Activated CD4-positive, alpha-beta memory T cell treated with anti-CD3 and anti-CD28 coated beads, Interleukin-2, amount 10 ng/mL, durations not matched to agents 7 days and 5 days (primary cell): Measurements from ENCODE around the gene SLC46A2. TPM values are rescaled to one million over a fixed set of nuclear protein-coding genes. Genes with fewer than 3 reads are reported as not detected.

Experiments
- CTCF ChIA-PET: fragments of 350-600 bp; sonication (Branson Sonifier 250); formaldehyde crosslinking; loops from one replicate; lab custom pipeline; 2021; ENCODE audit warnings: antibody characterized with exemption, inconsistent platforms; lab: Charles Lee
- POLR2A ChIA-PET: fragments of 350-600 bp; sonication (Branson Sonifier 250); formaldehyde crosslinking; loops from one replicate; lab custom pipeline; 2021; ENCODE audit warnings: antibody characterized with exemption; lab: Charles Lee
- DNase-seq: peaks from one replicate; pipeline ENCODE4 v3.0.0-alpha.2; 2020
- H3K27ac Mint-ChIP-seq: one replicate; pipeline ENCODE4 v1.8.0; 2021; ENCODE audit warnings: mild to moderate bottlenecking, mixed read lengths
- H3K27me3 Mint-ChIP-seq: one replicate; pipeline ENCODE4 v1.8.0; 2021; ENCODE audit warnings: mixed read lengths
- H3K36me3 Mint-ChIP-seq: one replicate; pipeline ENCODE4 v1.8.0; 2021; ENCODE audit warnings: low read depth, mixed read lengths
- H3K4me1 Mint-ChIP-seq: one replicate; pipeline ENCODE4 v1.8.0; 2021; ENCODE audit warnings: mixed read lengths
- H3K4me3 Mint-ChIP-seq: one replicate; pipeline ENCODE4 v1.8.0; 2021; ENCODE audit warnings: mild to moderate bottlenecking, mixed read lengths
- H3K9me3 Mint-ChIP-seq: one replicate; pipeline ENCODE4 v1.8.0; 2021; ENCODE audit warnings: mixed read lengths
- total RNA-seq, 2 experiments: library from RNA; stranded (reverse); gene quantifications; one replicate each; pipeline ENCODE4 v1.2.3, GENCODE V29; 2021

The SLC46A2 gene
- total RNA-seq, 2 experiments from 2014 or later, result not detected

DNA sequence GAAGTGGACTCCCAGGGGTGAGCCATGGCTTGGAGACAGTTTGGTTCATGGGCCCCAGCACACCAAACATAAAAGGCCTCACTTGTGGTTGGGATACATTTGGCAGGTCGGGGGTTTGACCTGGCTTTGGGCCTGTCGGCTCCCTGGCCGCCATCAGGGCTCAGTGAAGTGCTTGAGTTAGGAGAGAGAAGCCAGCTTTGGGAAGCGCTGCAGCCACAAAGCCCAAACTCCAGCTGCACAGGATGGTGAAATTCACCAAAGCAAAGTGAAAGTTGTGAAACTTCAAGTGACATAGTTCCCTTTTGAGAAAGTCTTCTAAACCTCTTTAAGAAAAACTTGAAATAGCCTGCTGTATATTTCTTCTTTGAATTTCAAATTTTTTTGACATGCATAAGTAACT lies 27.5 kb downstream of the SLC46A2 start:
- Mint-ChIP-seq H3K4me1 (peaks cover 15% of the 10 kb centered on the region), H3K36me3 (no peaks in the 10 kb centered on the region), H3K27me3 (no peaks in the 10 kb centered on the region), H3K27ac (no peak overlapping the region), H3K4me3 (no peak overlapping the region), H3K9me3 (no peaks in the 10 kb centered on the region)
- ChIA-PET POLR2A (no interaction called here), CTCF (interaction anchor here (1.6 kb wide), 1 partner anchor 40 kb away, joined by 5 read pairs; no protein-coding TSS in a partner anchor)
- DNase-seq, result no peak

DNA sequence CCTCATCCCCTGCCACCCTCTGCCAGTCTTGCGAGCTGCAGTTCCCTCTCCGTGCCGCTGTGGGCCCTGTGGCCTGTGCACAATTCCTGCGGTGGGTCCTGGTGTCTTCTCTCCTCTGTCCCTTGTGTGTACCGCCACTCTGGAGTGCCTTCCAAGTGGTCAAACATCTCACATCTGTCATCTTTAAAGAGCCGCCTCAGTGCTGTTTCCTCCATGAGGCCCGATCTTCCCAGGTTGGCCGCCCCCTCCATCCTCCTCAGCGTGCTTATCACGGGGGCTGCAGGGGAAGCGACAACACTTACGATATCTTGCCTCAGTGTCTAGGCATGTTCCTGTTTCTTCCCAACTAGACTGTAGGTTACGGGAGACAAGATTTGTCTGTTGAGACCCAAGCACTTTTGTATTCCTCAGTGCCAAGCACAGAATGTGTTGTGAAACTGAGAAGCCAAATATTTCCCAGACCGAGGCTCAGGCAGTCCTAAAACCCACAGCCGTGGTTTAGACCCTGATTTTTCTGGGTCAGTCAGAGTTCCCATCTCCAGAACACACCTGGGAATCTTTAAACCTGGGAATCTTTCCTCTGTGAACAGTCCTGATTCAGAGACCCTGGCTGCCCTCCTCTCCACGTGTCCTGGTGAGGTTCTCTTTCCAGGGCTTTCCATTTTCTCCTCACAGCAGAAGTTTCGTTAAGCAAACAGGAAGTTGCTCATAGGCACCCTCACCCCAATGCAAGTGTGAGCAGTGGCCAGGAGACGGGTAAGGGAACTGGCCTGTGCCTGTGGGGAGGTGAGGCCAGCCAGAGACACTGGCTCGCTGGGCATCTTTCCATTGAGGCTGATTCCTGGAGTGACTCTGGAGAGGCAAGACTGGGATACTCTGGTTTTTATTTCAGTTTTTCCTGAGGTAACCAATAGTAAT lies 28.8 kb downstream of the SLC46A2 start:
- CTCF ChIA-PET, result interaction anchor here (0.7 kb wide), 1 partner anchor 37 kb away, joined by 4 read pairs; no protein-coding TSS in a partner anchor
- no peak overlapping the region for H3K4me3 Mint-ChIP-seq
- H3K4me1 Mint-ChIP-seq, result peaks cover 7% of the 10 kb centered on the region

DNA sequence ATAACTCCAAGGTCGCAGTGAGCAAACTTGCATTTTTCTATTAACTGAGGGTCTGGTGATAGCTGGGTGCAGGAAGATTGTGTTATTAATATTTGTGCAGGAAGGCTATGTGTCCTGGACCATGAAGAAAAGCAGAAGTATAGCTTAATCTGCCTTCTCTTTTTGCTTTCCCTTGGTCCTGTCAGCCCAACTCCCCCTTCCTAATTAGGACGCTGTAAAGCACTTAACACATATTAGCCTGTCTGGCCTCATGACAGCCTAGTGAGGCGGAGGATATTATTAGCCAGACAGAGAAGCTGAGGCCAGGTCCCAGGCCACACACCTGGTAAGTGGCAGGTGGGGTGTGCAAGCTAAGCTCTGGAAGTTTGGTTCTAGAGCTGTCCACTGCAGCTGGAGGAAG lies 29.5 kb downstream of the SLC46A2 start:
- no peak overlapping the region for H3K27ac Mint-ChIP-seq
- H3K4me3 Mint-ChIP-seq, result no peak overlapping the region
- POLR2A ChIA-PET, result no interaction called here

More for the DNA sequence above, 28.8 kb downstream of the SLC46A2 start:
- no peak for DNase-seq
- H3K36me3 Mint-ChIP-seq, result no peaks in the 10 kb centered on the region
- POLR2A ChIA-PET, result no interaction called here
- no peaks in the 10 kb centered on the region for H3K9me3 Mint-ChIP-seq
- no peak overlapping the region for H3K27ac Mint-ChIP-seq
- no peaks in the 10 kb centered on the region for H3K27me3 Mint-ChIP-seq

DNA sequence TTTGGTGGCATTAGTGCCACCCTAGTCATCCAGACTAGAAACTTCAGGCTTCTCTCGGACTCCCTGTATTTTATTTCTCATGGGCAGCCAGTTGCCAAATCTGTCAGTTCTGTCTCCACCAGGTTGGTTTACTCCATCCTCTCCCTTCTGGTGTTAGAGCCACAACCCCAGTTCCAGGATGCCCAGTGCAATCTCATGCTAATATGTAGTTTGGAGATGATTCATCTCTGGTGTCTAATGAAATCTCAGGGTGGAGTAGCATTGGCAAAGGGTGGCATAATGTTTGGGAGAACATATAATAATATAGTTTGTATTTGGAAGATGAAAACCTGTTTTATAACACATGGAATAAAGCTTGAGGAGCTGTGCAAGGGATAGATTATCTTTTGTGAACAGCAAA lies 30.2 kb downstream of the SLC46A2 start:
- no peak for DNase-seq
- ChIA-PET POLR2A (no interaction called here), CTCF (no interaction called here)
- Mint-ChIP-seq H3K27me3 (no peaks in the 10 kb centered on the region), H3K27ac (no peak overlapping the region), H3K4me1 (peaks cover 7% of the 10 kb centered on the region), H3K9me3 (no peaks in the 10 kb centered on the region), H3K36me3 (no peaks in the 10 kb centered on the region), H3K4me3 (no peak overlapping the region)

More for the DNA sequence above, 29.5 kb downstream of the SLC46A2 start:
- Mint-ChIP-seq H3K36me3 (no peaks in the 10 kb centered on the region), H3K4me1 (peaks cover 7% of the 10 kb centered on the region), H3K27me3 (no peaks in the 10 kb centered on the region), H3K9me3 (no peaks in the 10 kb centered on the region)
- CTCF ChIA-PET, result no interaction called here
- no peak for DNase-seq

DNA sequence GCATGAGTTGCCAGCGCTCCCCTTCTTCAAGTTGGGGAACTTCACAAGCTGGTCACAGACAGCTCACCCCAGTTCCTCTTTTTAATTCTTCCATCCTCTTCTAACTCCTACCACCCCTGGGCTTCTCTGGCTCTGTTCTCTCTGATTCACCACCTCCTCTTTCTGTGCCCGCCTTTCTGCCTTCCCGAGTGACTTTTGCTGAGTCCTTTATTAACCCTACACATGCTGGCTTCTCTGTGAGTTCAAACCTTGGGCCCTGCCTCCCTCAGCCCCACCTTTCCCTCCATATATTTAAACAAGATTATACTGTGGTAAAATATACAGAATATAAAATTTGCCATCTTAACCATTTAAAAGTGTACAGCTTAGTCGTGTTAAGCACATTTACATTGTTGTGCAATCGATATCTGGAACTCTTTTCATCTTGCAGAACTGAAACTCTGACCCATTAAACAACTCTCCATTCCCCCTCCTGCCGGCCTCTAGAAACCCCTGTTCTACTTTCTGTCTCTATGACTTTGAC lies 32.0 kb downstream of the SLC46A2 start:
- Mint-ChIP-seq H3K27me3 (no peaks in the 10 kb centered on the region), H3K9me3 (no peaks in the 10 kb centered on the region), H3K4me1 (peaks cover 3% of the 10 kb centered on the region), H3K4me3 (no peak overlapping the region), H3K36me3 (no peaks in the 10 kb centered on the region), H3K27ac (no peak overlapping the region)
- POLR2A ChIA-PET, result no interaction called here
- CTCF ChIA-PET, result interaction anchor here (1.2 kb wide), 1 partner anchor 44 kb away, joined by 3 read pairs; no protein-coding TSS in a partner anchor
- DNase-seq, result no peak

DNA sequence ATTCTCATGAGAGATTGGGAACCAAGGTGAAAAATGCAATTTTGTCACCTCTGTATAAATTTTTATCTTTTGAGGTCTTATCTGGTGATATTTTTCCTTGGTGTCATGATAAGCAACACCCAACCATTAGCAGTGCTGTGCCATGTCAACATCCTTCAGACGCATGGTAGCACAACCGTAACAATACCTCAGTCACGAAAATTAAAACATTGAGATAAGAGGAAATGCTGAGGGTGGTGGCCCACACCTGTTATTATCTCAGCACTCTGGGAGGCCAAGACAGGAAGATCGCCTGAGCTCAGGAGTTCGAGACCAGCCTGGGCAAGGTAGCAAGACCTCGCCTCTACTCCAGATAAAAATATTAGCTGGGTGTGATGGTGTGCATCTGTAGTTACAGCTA lies 32.7 kb downstream of the SLC46A2 start:
- DNase-seq, result no peak
- ChIA-PET POLR2A (no interaction called here), CTCF (interaction anchor here (1.2 kb wide), 1 partner anchor 45 kb away, joined by 3 read pairs; no protein-coding TSS in a partner anchor)

DNA sequence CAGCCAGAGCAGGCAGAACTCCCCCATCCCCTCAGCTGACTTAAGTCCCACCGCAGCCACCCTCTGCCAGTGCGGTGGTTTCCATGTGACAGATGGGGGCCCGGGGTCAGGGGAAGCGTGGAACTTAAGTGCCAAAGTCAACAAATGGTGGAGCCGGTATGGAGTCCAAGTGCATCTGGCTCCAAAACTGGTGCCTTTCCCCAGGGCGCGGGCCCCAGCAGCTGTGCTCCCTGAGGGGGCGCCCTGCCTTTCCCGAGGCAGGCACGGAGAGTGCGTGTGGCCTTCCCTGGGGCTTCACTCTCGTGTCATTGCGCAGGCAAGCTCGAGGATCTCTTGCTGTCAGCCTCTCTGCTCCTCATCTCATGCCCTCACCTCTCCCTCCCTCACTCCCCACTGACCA lies 33.8 kb downstream of the SLC46A2 start:
- no peak overlapping the region for H3K27ac Mint-ChIP-seq
- no peaks in the 10 kb centered on the region for H3K36me3 Mint-ChIP-seq
- DNase-seq, result no peak
- ChIA-PET POLR2A (no interaction called here), CTCF (no interaction called here)
- H3K4me3 Mint-ChIP-seq, result no peak overlapping the region
- H3K27me3 Mint-ChIP-seq, result no peaks in the 10 kb centered on the region
- H3K9me3 Mint-ChIP-seq, result no peaks in the 10 kb centered on the region
- no peaks in the 10 kb centered on the region for H3K4me1 Mint-ChIP-seq

More for the DNA sequence above, 32.7 kb downstream of the SLC46A2 start:
- no peak overlapping the region for H3K4me3 Mint-ChIP-seq
- no peak overlapping the region for H3K27ac Mint-ChIP-seq
- H3K36me3 Mint-ChIP-seq, result no peaks in the 10 kb centered on the region
- H3K9me3 Mint-ChIP-seq, result no peaks in the 10 kb centered on the region
- H3K4me1 Mint-ChIP-seq, result no peaks in the 10 kb centered on the region
- no peaks in the 10 kb centered on the region for H3K27me3 Mint-ChIP-seq

DNA sequence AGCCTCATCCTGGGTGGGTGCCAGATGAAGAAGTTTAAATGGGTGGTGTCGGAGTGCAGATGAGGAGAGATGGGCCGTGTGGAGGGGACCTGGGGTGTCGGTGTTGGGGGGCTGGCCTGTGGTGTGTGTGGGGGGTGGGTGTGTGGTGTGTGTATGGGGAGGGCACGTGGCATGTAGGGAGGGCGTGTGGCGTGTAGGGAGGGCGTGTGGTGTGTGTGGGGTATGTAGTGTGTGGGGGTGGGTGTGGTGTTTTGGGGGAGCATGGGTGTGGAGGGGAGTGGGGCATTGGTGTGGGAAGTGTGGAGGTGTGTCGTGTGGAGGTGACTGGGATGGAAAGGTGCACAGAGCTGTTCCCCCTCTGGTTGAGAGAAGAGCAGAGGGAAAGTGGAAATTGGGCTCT lies 34.5 kb downstream of the SLC46A2 start:
- Mint-ChIP-seq H3K9me3 (no peaks in the 10 kb centered on the region), H3K4me1 (no peaks in the 10 kb centered on the region), H3K27me3 (no peaks in the 10 kb centered on the region), H3K27ac (no peak overlapping the region), H3K36me3 (no peaks in the 10 kb centered on the region), H3K4me3 (no peak overlapping the region)
- no peak for DNase-seq
- ChIA-PET POLR2A (no interaction called here), CTCF (interaction anchor here (1.4 to 1.5 kb wide), 2 partner anchors 13 to 47 kb away, joined by 4 read pairs; no protein-coding TSS in a partner anchor)

DNA sequence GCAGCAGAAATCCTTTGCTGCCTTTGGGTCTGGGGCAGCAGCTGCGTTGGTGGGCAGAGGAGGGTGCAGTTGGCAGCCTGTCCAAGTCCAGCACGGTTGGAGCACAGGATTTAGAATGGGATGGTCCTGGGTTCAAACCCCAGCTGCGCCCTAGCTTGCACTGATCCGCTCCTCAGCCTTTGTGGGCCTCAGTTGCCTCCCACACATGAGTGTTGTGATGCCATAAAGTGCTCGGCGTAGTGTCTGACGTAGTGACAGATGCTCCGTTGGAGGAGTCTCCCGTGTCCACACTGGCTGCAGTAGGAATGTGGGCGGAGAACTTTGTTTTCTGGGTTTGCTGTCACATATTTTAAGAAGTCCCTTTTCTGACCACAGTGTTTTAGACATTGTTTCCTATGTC lies 36.0 kb downstream of the SLC46A2 start:
- DNase-seq, result no peak
- CTCF ChIA-PET, result interaction anchor here (1.4 kb wide), 1 partner anchor 12 kb away, joined by 4 read pairs; no protein-coding TSS in a partner anchor
- Mint-ChIP-seq H3K27me3 (no peaks in the 10 kb centered on the region), H3K36me3 (no peaks in the 10 kb centered on the region), H3K4me1 (no peaks in the 10 kb centered on the region), H3K4me3 (no peak overlapping the region), H3K9me3 (no peaks in the 10 kb centered on the region), H3K27ac (no peak overlapping the region)
- POLR2A ChIA-PET, result no interaction called here

DNA sequence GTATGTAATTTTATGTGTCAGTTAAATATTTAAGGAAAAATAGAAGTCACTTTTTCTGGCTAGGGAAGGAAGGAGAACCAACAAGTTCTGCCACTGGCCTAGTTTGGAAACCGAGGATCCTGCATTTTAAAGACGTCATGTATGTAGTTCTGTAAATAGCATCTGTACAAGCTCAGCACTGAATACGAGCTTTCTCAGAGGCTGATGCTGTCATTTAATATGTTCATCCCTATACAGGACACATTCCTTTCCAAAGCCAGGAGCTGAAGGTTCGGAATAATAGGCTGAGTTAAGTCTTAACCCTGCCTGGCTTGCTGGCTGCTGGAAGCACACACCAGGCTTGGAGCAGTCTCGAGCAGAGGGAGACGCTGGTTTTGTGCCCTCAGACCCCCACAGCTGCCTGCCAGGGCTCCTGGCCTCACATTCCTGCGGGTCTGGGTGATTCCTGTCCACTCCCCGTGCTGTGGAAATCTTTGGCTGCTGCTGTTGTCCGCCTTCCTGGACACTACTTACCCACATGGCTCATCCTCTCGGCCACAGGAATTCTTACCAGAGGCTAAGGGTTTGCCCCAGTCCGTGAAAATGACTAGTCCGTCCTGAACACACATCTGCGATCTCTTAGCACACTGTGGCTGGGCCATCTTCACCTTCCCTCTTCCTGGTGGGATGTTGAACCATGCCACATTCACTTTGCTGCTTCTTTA lies 36.6 kb downstream of the SLC46A2 start:
- POLR2A ChIA-PET, result no interaction called here

DNA sequence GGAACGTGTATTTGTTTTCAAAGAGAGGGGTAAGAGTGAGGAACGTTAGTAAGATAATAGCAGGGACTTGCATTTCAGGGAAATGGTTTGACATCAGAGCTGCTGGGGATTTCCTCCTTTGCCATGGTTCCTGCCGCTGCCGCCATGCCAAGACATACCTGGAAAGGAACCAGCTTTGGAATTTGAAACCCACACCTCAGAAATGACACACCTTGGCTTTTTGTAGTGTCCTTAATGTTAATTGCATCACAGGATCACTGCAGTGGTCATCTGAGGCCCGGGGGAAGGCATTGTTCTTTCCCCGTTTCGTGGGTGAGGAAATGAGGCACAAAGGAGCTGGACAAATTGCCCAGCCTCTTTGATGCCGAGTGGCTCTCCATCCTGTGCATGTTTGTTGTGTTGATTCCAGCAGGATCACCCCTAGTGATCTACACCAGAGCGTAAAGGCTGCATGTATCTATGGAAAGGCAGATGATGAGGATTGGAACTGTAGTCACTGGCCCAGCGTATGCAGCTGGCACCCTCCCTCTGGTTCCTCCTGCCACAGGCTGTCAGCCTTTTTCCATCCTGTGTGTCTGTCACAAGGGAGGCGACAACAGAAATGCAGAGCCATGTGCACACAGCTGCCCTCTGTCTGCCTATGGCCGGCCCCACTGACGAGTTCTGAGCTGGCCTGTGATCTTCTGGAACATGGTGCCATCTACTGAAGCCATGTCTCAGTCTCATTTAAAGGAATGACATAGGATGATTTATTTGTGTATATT lies 37.8 kb downstream of the SLC46A2 start:
- H3K9me3 Mint-ChIP-seq, result no peaks in the 10 kb centered on the region
- POLR2A ChIA-PET, result no interaction called here
- no peak overlapping the region for H3K4me3 Mint-ChIP-seq
- no peak for DNase-seq
- CTCF ChIA-PET, result no interaction called here
- no peaks in the 10 kb centered on the region for H3K36me3 Mint-ChIP-seq
- H3K4me1 Mint-ChIP-seq, result peaks cover 5% of the 10 kb centered on the region
- H3K27me3 Mint-ChIP-seq, result no peaks in the 10 kb centered on the region
- H3K27ac Mint-ChIP-seq, result no peak overlapping the region

More for the DNA sequence above, 36.6 kb downstream of the SLC46A2 start:
- no peaks in the 10 kb centered on the region for H3K36me3 Mint-ChIP-seq
- no peak overlapping the region for H3K27ac Mint-ChIP-seq
- CTCF ChIA-PET, result no interaction called here
- H3K9me3 Mint-ChIP-seq, result no peaks in the 10 kb centered on the region
- H3K4me1 Mint-ChIP-seq, result peaks cover 3% of the 10 kb centered on the region
- DNase-seq, result no peak
- no peaks in the 10 kb centered on the region for H3K27me3 Mint-ChIP-seq
- no peak overlapping the region for H3K4me3 Mint-ChIP-seq

DNA sequence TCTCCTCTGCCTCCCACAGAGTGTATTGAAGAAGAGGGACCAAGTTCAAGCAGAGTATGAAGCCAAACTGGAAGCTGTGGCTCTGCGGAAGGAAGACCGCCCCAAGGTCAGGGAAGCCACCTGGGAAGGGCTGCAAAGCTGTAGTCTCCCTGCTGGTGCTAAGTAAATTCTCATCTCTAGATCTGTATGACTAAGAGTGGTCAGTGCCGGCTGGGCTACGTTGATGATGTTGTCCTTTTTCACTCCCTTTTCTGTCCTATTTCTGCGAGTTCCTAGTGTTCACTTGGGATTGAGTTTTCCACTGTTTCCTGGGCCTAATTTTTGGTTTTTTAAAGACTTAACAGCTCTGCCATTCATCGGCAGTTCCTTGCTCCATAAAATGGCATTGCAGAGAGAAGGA lies 39.8 kb downstream of the SLC46A2 start:
- DNase-seq, result no peak
- POLR2A ChIA-PET, result no interaction called here
- Mint-ChIP-seq H3K4me1 (peaks cover 5% of the 10 kb centered on the region), H3K9me3 (no peaks in the 10 kb centered on the region), H3K27me3 (no peaks in the 10 kb centered on the region), H3K4me3 (no peak overlapping the region), H3K36me3 (no peaks in the 10 kb centered on the region), H3K27ac (no peak overlapping the region)
- CTCF ChIA-PET, result interaction anchor here (0.6 to 1.2 kb wide), 2 partner anchors 20 to 52 kb away, joined by 3 to 4 read pairs; no protein-coding TSS in a partner anchor
